Activated CD8-positive, alpha-beta memory T cell treated with anti-CD3 and anti-CD28 coated beads for 4 hours (primary cell): ENCODE measurements around the gene MYD88.

ENCODE experiments used
- DNase-seq, 2 donors: peaks; one replicate each; pipeline ENCODE4 v3.0.0-alpha.2; 2020; ENCODE audit warnings: low read depth in 2 of 2

The MYD88 gene

DNA sequence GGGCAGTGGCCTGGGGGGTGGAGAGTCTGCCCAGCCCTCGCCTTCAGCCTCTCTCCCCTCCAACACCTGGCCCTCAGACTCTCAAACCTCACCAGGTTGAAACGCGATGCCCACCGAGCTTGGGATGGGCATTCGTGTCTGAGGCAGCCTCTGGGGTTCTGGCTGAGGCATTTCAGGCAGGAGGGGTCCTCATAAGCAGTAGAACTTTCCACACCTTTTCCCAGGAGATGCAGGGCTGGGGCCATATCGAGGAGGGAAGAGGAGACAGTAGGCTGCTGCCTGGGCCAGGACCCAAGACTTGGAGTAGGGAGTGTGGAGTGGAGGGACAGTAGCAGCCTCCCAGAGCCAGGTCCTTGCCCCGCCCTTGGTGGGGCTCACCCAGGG is 26.1 kb upstream of the MYD88 start:
- DNase-seq, result no peak

DNA sequence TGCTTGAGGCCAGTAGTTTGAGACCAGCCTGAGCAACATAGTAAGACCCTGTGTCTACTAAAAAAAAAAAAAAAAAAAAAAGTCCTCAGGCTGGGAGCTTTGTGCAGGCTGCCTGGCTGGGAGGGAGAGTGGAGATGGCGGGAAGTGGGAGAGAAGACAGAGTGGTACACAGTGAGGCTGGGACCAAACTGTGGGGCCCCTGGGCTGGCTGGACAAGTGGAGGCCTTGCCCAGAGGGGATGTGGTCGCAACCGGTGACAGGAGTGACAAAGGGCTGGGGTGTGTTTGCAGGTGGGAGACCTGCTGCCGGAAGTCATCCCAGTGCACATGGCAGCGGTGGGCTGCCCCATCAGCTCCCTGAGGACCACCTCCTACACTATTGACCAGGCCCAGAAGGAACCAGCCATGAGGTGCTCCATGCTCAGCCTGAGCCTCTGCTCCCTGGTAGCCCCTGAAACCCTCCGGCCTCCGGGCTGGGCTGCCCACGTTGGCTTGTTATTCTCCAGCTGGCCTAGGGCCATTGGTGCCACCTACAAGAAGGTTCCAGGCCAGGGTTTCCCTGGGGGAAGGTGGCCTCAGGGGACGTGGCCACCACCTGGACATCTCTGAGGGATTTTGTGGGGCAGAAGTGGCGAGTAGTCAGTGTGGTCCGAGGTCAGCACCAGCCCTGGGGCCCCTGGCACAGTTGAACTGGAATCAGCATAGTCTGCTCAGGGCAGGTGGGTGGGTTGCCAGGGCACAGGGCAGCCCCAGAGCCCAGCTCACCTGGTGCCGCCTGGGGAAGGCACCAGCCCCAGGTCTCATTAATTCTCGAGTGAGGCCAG is 24.2 kb upstream of the MYD88 start:
- no peak for DNase-seq

DNA sequence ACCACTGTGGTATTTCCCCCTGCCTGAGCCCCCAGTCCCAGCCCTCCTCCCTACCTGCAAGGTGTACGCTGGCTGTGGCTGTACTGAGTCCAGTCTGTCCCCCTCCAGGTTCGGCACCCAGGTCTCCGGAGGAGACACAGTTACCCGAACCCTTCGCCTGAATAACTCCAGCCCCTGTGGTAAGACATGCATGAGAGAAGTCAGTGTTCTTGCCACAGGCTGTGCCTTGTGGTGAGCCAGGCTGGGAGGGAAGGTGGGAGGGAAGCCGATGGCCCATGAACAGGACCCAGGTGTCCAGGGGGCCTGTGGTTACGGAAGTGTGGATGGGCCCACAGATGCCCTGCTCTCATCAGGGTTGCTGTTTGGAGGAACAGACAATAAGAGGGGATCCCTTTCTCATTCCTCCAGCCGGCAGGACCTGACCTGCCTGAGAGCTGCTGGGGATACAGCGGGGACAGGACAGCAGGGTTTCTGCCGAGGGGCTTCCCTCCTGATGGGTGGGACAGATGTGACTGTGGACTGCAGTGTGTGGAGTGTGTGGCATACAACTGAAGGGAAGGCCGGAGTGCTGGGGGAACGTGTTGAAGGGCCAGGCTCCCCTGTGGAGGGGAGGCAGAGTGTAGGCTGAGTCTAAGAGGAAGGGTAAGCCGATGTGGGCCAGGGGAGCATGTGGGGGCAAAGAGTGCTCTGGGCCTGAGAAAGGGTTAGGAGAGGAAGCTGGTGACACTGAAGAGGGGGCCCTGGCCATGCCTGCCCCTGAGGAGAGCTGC is 23.4 kb upstream of the MYD88 start:
- DNase-seq, result no peak

DNA sequence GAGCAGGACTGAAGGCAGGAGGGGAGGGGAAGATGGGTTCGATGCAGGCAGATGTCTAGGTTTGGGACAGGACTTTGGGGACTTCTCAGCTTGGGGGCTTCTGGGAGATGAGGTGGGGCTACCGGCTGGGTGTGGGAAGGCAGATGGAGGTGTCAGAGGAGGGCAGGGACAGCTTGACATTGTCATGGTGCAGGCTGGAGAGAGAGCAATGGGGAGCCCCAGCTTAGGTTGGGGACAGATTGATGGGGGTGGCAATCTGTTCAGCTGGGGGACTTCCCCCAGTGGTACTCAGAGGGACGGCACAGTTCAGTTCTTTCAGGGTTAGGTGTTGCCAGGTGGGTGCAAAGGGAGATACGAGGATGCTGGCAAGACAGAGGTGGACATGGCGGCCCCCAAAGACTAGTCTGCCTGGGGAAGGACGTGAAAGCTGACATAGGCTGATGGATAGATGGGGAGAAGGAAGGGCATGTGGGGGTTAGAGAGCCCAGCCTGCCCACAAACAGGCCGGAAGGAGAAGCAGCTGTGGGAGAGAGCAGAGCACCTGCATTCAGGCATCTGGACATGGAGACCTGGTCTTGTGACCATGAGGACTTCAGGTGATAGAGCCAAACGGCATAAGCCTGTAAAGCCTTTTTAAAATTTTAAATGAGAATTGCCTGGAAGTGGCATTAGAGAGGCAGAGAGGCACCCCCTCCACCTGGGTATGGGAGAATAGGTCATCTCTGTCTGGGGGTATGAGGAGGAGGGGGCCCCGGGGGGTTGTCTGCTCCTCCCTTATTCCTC is 22.6 kb upstream of the MYD88 start:
- DNase-seq, result no peak

DNA sequence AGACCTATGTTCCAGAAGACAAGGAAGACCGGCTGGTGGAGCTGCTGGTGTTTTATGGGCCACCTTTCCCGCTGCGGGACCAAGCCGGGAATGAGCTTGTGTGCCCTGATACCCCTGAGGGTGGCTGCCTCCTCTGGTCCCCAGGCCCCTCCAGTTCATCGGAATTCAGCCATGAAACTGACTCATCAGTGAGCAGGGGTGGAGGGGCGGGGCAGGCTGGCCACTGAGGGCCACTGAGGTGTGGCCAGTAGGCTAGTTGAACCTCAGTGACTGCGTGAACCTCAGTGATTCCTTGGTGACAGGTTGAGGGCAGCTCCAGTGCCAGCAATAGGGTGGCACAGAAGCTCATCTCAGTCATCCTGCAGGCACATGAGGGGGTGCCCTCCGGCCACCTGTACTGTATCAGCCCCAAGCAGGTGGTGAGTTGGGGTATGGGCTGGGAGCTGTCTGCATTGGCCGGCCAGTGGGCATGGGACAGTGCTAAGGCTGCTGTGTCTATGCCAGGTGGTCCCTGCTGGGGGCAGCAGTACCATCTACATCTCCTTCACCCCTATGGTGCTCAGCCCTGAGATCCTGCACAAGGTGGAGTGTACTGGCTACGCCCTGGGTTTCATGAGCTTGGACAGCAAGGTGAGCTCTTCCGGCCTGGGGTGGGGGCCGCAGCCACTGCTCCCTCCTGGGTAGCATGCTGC is 21.8 kb upstream of the MYD88 start:
- no peak for DNase-seq

DNA sequence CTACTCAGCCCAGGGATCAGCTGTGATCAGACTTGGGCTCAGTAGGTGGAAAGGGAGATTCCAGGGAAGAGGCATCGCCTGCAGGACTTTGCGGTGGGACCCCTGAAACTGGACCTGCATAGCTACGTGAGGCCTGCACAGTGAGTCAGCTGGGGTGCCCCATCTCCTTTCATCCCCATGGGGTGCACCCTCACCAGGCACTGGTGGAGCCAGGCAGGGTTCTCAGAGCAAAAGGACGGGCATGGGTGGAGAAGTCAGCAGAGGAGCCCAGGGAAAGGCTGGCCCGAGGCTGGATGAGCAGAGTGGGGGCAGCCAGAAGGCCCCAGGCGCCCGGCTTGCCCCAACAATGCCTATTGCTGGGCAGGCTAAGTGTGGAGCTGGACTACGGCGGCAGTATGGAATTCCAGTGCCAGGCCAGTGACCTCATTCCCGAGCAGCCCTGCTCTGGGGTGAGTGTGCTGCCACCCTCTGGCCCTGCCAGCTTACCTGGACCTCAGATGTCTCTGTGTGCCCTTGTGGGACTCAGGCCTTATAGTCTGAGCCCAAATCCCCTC is 21.2 kb upstream of the MYD88 start:
- no peak for DNase-seq

DNA sequence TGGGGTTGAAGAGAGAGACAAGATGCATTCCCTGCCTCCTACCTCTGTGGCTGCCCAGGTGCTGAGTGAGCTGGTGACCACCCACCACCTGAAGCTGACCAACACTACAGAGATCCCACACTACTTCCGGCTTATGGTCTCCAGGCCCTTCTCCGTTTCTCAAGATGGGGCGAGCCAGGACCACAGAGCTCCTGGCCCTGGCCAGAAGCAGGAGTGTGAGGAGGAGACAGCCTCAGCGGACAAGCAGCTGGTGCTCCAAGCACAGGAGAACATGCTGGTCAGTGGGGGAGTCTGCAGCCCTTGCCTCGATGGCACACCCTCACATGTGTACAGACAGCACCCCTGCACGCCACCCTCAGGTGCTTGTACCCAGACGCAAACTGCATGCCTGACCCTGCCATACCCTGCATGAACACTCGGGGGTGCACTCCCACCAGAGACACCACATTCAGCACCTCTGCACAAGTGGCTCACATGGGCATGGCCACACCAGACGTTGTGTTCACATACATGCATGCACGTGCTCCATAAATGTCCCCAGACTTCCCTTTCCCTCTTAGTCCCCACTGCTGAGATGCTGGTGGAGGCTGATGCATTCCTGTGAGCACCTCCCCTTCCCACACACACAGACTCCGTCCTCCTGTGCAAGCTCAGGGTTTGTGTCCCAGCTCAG is 20.6 kb upstream of the MYD88 start:
- peak; percentile 39 to 49 for DNase-seq

DNA sequence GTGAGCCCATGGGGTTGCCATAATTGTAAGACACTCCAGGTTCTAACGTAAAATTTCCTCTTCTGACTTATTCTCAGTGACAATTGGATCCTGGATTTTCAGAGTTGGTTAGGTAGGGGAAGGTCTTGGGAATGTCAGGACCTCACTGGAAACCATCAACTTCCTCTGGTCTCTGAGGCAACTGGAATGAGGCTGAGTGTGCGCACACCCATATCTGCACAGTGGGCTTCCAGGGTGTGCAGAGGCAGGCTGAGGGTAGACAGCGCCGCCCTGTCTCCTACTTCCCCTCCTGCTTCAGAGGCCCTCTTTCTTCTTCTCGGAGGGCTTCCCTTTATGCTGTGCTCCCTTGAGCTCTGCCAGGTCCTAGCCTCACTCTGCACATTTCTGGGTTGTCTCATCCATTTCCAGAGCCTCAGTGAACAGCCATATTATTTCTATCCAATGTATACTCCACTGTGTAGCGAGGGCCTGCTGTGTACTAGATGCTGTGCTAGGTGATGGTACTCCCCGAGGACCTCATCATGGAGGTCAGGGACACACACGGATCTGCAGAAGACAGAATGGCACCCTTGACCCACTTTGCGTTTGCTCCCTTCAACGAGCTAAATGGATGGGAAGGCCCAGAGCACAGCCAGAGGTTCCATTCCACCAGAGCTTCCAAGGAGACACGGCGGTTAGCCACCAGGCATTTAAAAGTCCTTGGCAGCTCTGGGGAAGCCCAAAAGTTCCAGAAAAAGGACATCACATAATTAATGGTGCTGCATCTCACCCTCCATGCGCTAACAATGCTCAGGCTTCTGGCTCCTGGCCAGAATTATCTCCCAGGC is 19.8 kb upstream of the MYD88 start:
- no peak for DNase-seq

DNA sequence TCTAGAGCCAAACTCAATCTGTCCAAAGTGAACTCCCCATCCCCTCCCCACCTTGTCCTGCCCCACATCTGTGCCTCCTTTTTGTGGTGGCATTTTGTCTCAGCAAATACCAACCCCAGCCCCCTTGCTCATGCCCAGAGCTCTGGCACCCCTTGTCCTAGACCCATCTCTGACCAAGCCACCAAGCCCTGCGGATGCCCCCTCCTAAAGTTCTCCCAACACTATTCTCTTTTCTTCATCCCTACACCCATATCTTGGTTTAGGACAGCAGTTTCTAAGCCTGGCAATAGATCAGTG is 19.3 kb upstream of the MYD88 start:
- no peak for DNase-seq

DNA sequence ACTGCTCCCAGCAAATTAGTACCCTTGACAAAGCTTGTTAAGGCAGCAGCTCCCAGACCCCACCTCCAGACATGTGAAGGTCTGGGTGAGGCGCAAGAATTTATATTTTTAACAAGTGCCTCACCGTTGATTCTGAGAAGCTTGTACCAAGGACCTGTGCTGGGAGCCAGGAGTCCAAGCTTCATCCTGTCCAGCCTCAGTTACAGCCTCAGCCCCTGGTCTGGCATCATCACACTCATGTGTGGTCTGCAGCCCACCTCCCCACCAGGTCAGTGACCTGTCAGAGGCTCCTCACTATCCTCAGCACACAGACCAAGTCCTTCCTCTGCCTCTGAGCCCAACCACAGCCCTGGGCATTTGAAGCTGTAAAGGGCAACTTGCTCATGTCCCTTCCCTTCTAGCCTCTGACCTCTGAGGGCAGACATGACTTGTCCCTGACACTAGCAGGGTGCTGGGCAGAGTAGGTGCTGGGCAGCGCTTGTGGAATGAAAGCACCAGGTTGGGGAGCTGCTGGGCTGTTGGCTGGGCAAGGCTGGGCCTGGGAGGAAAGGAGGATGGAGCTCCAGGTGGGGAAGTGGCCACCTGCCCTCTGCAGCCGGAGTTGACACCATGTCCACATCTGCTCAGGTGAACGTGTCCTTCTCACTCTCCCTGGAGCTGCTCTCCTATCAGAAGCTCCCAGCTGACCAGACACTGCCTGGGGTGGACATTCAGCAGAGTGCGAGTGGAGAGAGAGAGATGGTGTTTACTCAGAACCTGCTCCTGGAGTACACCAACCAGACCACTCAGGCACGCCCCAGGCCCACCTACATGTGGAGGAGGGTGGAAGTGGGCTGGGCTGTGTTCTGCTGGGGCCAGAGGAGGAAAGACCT is 18.4 kb upstream of the MYD88 start:
- no peak for DNase-seq

DNA sequence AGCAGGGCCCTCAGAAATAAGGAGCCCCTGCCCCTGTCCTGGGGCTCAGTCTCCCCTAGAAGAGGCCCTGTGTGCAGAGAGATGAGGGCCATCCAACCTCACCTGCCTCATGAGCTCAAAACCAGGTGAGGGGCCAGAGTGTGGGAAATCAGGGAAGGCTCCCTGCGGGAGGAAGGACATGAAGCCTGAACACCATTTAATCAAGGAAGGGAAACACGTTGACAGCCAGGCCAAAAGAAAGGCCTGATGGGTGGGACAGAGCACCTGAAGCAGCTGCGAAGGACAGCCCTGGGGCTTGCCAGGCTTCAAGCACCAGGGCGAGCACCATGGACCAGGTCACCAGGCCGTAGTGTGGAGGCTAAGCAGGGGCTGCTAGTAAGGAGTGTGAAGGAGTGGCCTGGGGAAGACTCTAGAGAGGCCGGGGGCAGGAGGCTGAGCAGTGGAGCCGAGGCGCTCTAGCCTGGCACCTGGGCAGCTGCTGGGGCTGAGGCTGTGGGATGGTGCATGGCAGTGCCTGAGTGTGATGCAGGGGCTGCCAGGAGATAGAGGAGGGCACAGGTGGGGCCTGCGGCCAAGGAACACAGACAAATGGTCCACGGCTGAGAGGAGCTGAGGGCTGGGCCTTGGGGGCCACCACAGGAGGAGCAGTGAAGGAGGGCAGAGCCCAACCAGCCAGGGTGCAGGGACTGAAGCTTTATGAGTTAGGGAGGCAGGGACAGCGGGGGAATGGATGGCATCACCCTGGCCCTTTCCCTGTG is 17.6 kb upstream of the MYD88 start:
- DNase-seq, result no peak

DNA sequence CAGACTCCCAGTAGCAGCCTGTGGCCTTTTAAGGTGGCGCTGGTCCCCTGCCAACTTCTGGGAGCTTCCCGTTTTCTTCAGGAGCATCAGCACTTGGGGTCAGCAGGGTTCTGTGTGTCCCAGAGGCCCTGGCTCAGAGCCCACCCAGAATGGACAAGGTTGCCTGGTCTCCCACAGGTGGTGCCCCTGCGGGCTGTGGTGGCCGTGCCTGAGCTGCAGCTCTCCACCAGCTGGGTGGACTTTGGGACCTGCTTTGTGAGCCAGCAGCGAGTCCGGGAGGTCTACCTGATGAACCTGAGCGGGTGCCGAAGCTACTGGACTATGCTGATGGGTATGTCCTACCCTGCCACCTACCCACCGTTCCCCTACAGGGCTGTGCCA is 17.0 kb upstream of the MYD88 start:
- no peak for DNase-seq

DNA sequence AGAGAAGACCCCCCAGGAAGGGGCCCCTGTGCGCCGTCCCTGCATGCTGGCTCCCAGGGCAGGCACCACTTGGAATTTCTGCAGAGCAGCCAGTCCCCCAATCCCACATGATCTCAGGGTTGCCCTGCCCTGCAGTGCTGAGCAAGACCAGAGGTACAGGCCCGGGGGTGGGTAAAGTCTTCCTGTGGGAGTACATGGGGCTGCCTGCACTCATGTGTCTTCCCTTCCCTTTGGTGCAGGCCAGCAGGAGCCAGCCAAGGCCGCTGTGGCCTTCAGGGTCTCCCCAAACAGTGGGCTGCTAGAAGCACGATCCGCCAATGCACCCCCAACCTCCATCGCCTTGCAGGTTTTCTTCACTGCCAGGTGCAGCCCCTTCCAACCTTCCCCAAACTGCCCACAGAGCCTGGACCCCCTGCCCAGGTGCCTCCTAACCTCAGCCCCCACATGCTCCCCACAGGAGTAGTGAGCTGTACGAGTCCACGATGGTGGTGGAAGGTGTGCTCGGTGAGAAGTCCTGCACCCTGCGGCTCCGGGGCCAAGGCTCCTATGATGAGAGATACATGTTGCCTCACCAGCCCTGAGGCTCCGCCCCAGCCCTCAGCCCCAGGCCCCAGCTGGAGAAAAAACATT is 16.5 kb upstream of the MYD88 start:
- no peak for DNase-seq

DNA sequence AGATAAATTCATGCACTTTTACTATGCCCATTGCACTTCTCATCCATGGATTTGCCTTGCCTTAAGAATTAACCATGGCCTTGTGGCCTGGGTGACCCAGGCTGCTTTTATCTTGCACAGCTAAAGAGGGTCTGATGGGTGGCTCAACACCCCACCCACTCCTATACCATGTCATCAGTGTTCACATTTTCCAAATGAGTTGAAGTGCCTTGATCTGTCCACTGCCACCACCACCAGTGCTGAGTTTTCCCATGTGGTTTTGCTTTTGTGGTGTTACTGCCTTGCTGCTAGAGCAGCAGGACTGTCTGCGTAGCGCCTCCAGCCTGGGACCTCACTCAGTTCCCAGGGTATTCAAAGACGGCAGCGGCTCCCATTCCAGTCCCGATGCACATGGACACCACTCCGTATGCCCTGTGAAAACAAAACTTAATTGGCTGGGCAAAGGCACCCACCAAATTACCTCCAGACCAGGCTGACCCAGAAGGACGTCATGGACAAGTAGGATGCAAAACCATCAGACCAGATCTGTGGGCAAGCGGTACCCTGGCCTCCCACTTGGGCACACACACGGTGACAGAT is 15.7 kb upstream of the MYD88 start:
- DNase-seq, result no peak

DNA sequence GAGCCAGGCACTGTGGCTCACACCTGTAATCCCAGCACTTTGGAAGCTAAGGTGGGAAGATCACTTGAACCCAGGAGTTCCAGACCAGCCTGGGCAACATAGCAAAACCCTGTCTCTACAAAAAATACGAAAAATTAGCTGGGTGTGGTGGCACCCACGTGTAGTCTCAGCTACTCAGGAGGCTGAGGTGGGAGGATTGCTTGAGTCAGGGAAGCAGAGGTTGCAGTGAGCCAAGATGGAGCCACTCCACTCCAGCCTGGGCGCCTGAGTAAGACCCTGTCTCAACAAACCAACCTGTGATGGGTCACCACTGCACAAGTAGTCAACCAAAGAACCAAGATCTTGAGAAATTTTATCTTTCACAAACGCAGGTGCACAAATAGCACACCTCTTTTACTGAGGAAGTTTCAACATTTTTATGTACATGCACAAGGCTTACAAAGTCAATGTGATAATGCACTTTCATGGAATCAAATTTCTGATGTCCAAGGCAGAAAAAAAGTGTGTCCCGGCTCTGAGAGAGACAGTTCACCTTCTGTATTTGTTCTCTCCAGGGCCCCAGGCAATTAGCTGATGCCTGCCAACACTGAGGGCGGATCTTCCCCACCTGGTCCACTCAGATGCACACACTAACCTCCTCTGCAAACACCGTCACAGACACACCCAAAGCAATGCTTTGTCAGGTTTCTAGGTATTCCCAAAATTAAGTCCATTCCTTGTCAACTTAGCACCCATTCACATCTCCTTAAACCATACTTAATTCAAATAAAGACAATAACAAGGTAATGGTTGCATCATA is 13.9 kb upstream of the MYD88 start:
- no peak for DNase-seq

DNA sequence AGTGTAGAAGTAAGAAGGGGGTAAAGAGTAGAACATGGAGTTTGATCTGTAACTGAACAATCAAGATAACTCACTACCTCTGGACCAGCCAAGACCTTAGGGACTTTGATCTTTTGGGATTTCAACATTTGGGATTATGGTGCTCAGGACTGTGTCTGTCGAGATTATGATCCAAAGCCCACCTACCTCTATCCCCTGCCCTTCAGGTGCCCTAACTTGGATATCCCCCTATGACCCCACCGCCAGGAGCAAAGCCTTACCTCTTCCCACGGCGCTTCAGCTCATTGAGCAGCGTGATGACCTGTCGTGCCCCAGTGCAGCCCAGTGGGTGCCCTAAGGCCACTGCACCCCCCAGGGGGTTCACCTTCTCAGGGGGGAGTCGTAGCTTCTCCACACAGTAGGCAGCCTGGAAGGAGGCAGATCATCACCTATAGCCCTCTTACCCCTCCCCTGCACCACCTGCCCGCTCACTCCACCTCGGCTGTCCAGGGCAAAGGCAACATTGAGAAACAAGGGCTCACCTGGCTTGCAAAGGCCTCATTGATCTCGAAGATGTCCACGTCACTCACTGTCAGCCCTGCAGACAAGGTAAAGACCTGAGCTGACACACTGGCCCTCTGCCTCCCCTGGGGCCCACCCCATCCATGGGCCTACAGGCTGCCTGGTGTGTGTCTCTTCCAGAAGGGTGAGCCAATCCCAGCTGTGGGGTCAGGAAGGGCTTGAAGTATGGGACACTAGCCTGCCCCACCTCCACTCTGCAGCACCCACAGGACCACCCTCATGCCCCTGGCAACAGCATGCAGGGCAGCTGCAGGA is 12.9 kb upstream of the MYD88 start:
- DNase-seq, result no peak
